K562 (cell line): ENCODE results near the gene IP6K2. TPM values are rescaled to one million over a fixed set of nuclear protein-coding genes. Genes with fewer than 3 reads are reported as not detected.

Experiments used
- CBX1 ChIP-seq: sonication (generic); IDR thresholded peaks from 2 replicates; pipeline ENCODE4 v1.6.1; 2016; ENCODE audit warnings: antibody characterized with exemption, low read depth, mild to moderate bottlenecking
- CCAR2 ChIP-seq: fragments of 200-400 bp; formaldehyde crosslinking; IDR thresholded peaks from 2 replicates; pipeline ENCODE4 v1.6.1; 2017; ENCODE audit warnings: mild to moderate bottlenecking, low read depth, low read length
- DACH1 ChIP-seq: fragments of 450-650 bp; IDR thresholded peaks from 2 replicates; pipeline ENCODE4 v1.6.1; 2018; ENCODE audit not compliant: partially characterized antibody
- FIP1L1 ChIP-seq: fragments of 200-400 bp; formaldehyde crosslinking; IDR thresholded peaks from 2 replicates; pipeline ENCODE4 v1.6.1; 2018; ENCODE audit warnings: mild to moderate bottlenecking, low read depth, low read length; ENCODE audit not compliant: poor library complexity, severe bottlenecking
- FOXK1 ChIP-seq: sonication (generic); formaldehyde crosslinking; IDR thresholded peaks from 2 replicates; pipeline ENCODE4 v1.8.0; 2022; ENCODE audit warnings: missing genetic modification reagents, mild to moderate bottlenecking, borderline replicate concordance
- HDAC3 ChIP-seq: fragments of 450-650 bp; IDR thresholded peaks from 2 replicates; pipeline ENCODE4 v1.6.1; 2018; ENCODE audit warnings: borderline replicate concordance, mild to moderate bottlenecking, moderate library complexity; ENCODE audit not compliant: partially characterized antibody
- HDAC8 ChIP-seq: fragments of 450-650 bp; IDR thresholded peaks from 2 replicates; pipeline ENCODE4 v1.6.1; 2016; ENCODE audit warnings: mild to moderate bottlenecking, missing genetic modification characterization, moderate library complexity, missing compliant biosample characterization
- KLF10 ChIP-seq: fragments of 250-450 bp; sonication (Bioruptor Pico); IDR thresholded peaks from 2 replicates; pipeline ENCODE4 v1.6.1; 2021; ENCODE audit warnings: matching md5 sums
- MTA1 ChIP-seq: fragments of 450-650 bp; IDR thresholded peaks from 2 replicates; pipeline ENCODE4 v1.6.1; 2017; ENCODE audit warnings: borderline replicate concordance
- NR3C1 ChIP-seq: sonication (generic); formaldehyde crosslinking; IDR thresholded peaks from 2 replicates; pipeline ENCODE4 v1.8.1; 2022; ENCODE audit warnings: missing genetic modification reagents
- PHF8 ChIP-seq: fragments of 200-600 bp; sonication (generic); IDR thresholded peaks from 2 replicates; pipeline ENCODE4 v1.6.1; 2012; ENCODE audit warnings: mixed run types, mild to moderate bottlenecking, inconsistent platforms, low read length, moderate library complexity, borderline replicate concordance
- SREBF1 ChIP-seq: fragments of 150-350 bp; IDR thresholded peaks from 2 replicates; pipeline ENCODE4 v1.6.1; 2014; ENCODE audit warnings: antibody characterized with exemption, low read depth, low read length, borderline replicate concordance
- U2AF1 ChIP-seq: fragments of 200-400 bp; formaldehyde crosslinking; optimal IDR thresholded peaks from 2 replicates; pipeline ENCODE3; 2017; ENCODE audit warnings: mild to moderate bottlenecking, low read depth, low read length, moderate library complexity
- ZBTB1 ChIP-seq: sonication (generic); formaldehyde crosslinking; IDR thresholded peaks from 2 replicates; pipeline ENCODE4 v1.8.1; 2023; ENCODE audit warnings: missing genetic modification reagents, low read depth, mild to moderate bottlenecking, borderline replicate concordance
- ZNF165 ChIP-seq: fragments of 250-450 bp; sonication (Bioruptor Pico); IDR thresholded peaks from 2 replicates; pipeline ENCODE4 v1.4.0; 2020; ENCODE audit warnings: borderline replicate concordance
- ZNF282 ChIP-seq: sonication (generic); formaldehyde crosslinking; IDR thresholded peaks from 2 replicates; pipeline ENCODE4 v1.8.1; 2023; ENCODE audit warnings: missing genetic modification reagents
- ZNF316 ChIP-seq: fragments of 450-650 bp; IDR thresholded peaks from 2 replicates; pipeline ENCODE4 v1.6.1; 2016
- ZNF76 ChIP-seq: fragments of 250-450 bp; sonication (Bioruptor Pico); IDR thresholded peaks from 2 replicates; pipeline ENCODE4 v1.4.0; 2020; ENCODE audit warnings: mild to moderate bottlenecking, moderate library complexity, borderline replicate concordance
- polyA plus RNA-seq, 8 experiments: library from polyadenylated mRNA; depleted of rRNA in 4 of 8; stranded (reverse) in 5 of 8; unstranded in 3 of 8; fragments of >200 nt; fragmentation: Nextera tagmentation in 2 of 8; fragmentation: Illumina TruSeq in 1 of 8; extraction: Ambion mirVana in 2 of 8; extraction: Trizol in 1 of 8; gene quantifications; 2 replicates each; pipeline versions ENCODE4 v1.2.1 to v1.2.3, GENCODE V29; 2011 to 2014; ENCODE audit warnings: inconsistent platforms in 1 of 8, missing spikeins in 1 of 8
- total RNA-seq, 7 experiments: library from RNA; depleted of rRNA in 6 of 7; stranded (reverse); fragments of >200 nt in 6 of 7; fragmentation: Illumina TruSeq in 2 of 7; extraction: Trizol in 2 of 7; gene quantifications; 2 replicates each; pipeline versions ENCODE4 v1.2.1 to v1.2.3, GENCODE V29; 2011 to 2021; ENCODE audit warnings: low replicate concordance in 1 of 7
- TF ChIP-seq, protein P1 (sequence below): fragments of 250-450 bp; sonication (Bioruptor Pico); IDR thresholded peaks from 2 replicates; pipeline ENCODE4 v1.5.0; 2020; ENCODE audit warnings: mild to moderate bottlenecking
- TF ChIP-seq, protein P2 (sequence below): fragments of 450-650 bp; IDR thresholded peaks from 2 replicates; pipeline ENCODE4 v1.6.1; 2018; ENCODE audit warnings: mild to moderate bottlenecking, low read depth; ENCODE audit not compliant: partially characterized antibody
- TF ChIP-seq, protein P3 (sequence below): fragments of 450-650 bp; formaldehyde crosslinking; IDR thresholded peaks from 2 replicates; pipeline ENCODE4 v1.4.0; 2020; ENCODE audit warnings: mild to moderate bottlenecking, moderate library complexity

Gene IP6K2
- total and polyA plus RNA-seq, 9 of the 15 experiments (the other 6 are each of a cell fraction or from before 2014, with no cell fraction given) = 19.6 to 78.1 (median 48.0) TPM

DNA sequence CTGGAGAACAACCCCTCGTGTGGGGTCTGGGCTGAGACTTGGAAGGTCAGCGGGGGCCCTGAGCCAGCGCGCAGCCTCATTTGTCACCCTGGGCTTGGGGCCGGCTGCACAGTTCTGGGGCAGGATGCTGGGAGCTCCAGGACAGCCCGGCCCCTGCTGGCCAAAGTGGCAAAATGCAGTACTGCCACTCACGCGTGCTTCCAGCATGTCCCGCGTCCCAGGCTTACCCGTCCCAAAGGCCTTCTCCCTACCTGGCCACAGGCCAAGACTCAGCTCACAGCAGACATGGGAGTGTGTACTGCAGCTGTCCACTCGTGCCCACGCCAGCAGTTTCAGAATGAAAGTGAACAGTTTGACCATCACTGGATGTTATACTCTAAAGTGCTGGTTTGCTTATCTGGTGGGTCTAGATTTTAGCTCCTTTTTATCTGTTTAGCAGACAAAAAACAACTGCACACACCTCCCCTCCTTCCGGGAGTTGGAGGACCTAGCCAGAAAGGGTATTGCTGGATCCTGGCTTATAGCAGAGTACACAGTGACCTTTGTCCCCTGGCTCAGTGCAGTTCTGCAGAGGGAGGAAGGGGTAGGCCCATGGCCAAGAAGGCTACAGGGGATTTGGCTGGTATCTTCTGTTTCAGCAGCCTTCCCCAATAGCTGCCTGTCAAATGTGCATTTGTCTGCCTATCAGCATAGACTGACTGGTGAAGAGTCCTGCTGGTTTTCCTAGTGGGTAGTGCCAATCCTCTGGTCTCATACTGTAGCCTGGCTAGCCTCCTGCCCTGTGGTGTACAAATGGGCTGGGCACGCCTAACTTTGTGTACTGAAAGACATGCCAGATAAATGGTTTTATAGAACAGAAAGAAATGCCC, 23.2 kb upstream of the IP6K2 start (continued):
- TF ChIP-seq, protein P1, sequence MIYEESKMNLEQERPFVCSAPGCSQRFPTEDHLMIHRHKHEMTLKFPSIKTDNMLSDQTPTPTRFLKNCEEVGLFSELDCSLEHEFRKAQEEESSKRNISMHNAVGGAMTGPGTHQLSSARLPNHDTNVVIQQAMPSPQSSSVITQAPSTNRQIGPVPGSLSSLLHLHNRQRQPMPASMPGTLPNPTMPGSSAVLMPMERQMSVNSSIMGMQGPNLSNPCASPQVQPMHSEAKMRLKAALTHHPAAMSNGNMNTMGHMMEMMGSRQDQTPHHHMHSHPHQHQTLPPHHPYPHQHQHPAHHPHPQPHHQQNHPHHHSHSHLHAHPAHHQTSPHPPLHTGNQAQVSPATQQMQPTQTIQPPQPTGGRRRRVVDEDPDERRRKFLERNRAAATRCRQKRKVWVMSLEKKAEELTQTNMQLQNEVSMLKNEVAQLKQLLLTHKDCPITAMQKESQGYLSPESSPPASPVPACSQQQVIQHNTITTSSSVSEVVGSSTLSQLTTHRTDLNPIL = no peak
- TF ChIP-seq, protein P2, sequence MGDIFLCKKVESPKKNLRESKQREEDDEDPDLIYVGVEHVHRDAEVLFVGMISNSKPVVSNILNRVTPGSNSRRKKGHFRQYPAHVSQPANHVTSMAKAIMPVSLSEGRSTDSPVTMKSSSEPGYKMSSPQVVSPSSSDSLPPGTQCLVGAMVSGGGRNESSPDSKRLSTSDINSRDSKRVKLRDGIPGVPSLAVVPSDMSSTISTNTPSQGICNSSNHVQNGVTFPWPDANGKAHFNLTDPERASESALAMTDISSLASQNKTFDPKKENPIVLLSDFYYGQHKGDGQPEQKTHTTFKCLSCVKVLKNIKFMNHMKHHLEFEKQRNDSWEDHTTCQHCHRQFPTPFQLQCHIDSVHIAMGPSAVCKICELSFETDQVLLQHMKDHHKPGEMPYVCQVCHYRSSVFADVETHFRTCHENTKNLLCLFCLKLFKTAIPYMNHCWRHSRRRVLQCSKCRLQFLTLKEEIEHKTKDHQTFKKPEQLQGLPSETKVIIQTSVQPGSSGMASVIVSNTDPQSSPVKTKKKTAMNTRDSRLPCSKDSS = no peak
- TF ChIP-seq DACH1 (no peak), PHF8 (no peak), ZNF316 (no peak), ZNF76 (CRISPR knock-in tag) (no peak), CCAR2 (no peak), MTA1 (no peak), NR3C1 (CRISPR knock-in tag) (no peak), FIP1L1 (no peak), SREBF1 (no peak), HDAC3 (no peak), ZNF282 (CRISPR knock-in tag) (no peak), ZBTB1 (CRISPR knock-in tag) (no peak), CBX1 (no peak), KLF10 (no peak), U2AF1 (no peak), FOXK1 (CRISPR knock-in tag) (no peak), ZNF165 (CRISPR knock-in tag) (no peak), HDAC8 (no peak)
- TF ChIP-seq, protein P3, sequence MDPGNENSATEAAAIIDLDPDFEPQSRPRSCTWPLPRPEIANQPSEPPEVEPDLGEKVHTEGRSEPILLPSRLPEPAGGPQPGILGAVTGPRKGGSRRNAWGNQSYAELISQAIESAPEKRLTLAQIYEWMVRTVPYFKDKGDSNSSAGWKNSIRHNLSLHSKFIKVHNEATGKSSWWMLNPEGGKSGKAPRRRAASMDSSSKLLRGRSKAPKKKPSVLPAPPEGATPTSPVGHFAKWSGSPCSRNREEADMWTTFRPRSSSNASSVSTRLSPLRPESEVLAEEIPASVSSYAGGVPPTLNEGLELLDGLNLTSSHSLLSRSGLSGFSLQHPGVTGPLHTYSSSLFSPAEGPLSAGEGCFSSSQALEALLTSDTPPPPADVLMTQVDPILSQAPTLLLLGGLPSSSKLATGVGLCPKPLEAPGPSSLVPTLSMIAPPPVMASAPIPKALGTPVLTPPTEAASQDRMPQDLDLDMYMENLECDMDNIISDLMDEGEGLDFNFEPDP (CRISPR knock-in tag) = no peak
